Activated naive CD4-positive, alpha-beta T cell treated with anti-CD3 and anti-CD28 coated beads, Interleukin-2, amount 10 ng/mL, durations not matched to agents 7 days and 5 days (primary cell): ENCODE measurements around the gene BPIFB1.

Experiments
- CTCF ChIA-PET: fragments of 350-600 bp; sonication (Branson Sonifier 250); formaldehyde crosslinking; loops from one replicate; lab custom pipeline; 2021; ENCODE audit warnings: antibody characterized with exemption; lab: Charles Lee
- DNase-seq: peaks from one replicate; pipeline ENCODE4 v3.0.0-alpha.2; 2020
- H3K27ac Mint-ChIP-seq: one replicate; pipeline ENCODE4 v1.8.0; 2021; ENCODE audit warnings: mild to moderate bottlenecking, moderate library complexity, mixed read lengths
- H3K27me3 Mint-ChIP-seq: one replicate; pipeline ENCODE4 v1.8.0; 2021; ENCODE audit warnings: mild to moderate bottlenecking, mixed read lengths
- H3K36me3 Mint-ChIP-seq: one replicate; pipeline ENCODE4 v1.8.0; 2021; ENCODE audit warnings: mixed read lengths
- H3K4me1 Mint-ChIP-seq: one replicate; pipeline ENCODE4 v1.8.0; 2021; ENCODE audit warnings: mixed read lengths
- H3K4me3 Mint-ChIP-seq: one replicate; pipeline ENCODE4 v1.8.0; 2021; ENCODE audit warnings: mild to moderate bottlenecking, moderate library complexity, mixed read lengths
- H3K9me3 Mint-ChIP-seq: one replicate; pipeline ENCODE4 v1.8.0; 2021; ENCODE audit warnings: mixed read lengths

Gene BPIFB1

GRCh38 chr20:33337119-33337518, 54.1 kb downstream of the BPIFB1 start:
- CTCF ChIA-PET: no interaction called here
- Mint-ChIP-seq H3K27me3 (peaks cover 16% of the 10 kb centered on the region), H3K9me3 (no peaks in the 10 kb centered on the region), H3K36me3 (no peaks in the 10 kb centered on the region), H3K4me1 (no peaks in the 10 kb centered on the region), H3K27ac (no peak overlapping the region), H3K4me3 (no peak overlapping the region)
- no peak for DNase-seq

- Mint-ChIP-seq H3K27me3 (peaks cover 11% of the 10 kb centered on the region), H3K36me3 (no peaks in the 10 kb centered on the region), H3K9me3 (no peaks in the 10 kb centered on the region), H3K4me3 (no peak overlapping the region), H3K27ac (no peak overlapping the region), H3K4me1 (no peaks in the 10 kb centered on the region)
- DNase-seq: no peak
- CTCF ChIA-PET: no interaction called here
Measured at GRCh38 chr20:33337531-33338165, 54.6 kb downstream of the BPIFB1 start.

GRCh38 chr20:33338467-33339258, 55.6 kb downstream of the BPIFB1 start:
- Mint-ChIP-seq H3K27ac (no peak overlapping the region), H3K9me3 (no peaks in the 10 kb centered on the region), H3K4me1 (no peaks in the 10 kb centered on the region), H3K4me3 (no peak overlapping the region), H3K36me3 (no peaks in the 10 kb centered on the region), H3K27me3 (peaks cover 5% of the 10 kb centered on the region)
- CTCF ChIA-PET: no interaction called here
- no peak for DNase-seq

GRCh38 chr20:33339515-33340058, 56.6 kb downstream of the BPIFB1 start:
- Mint-ChIP-seq H3K4me3 (no peak overlapping the region), H3K36me3 (no peaks in the 10 kb centered on the region), H3K27ac (no peak overlapping the region), H3K27me3 (no peaks in the 10 kb centered on the region), H3K9me3 (no peaks in the 10 kb centered on the region), H3K4me1 (no peaks in the 10 kb centered on the region)
- CTCF ChIA-PET: no interaction called here
- no peak for DNase-seq

- Mint-ChIP-seq H3K4me3 (no peak overlapping the region), H3K27ac (no peak overlapping the region), H3K27me3 (no peaks in the 10 kb centered on the region), H3K36me3 (no peaks in the 10 kb centered on the region), H3K4me1 (no peaks in the 10 kb centered on the region), H3K9me3 (no peaks in the 10 kb centered on the region)
- no peak for DNase-seq
- CTCF ChIA-PET: no interaction called here
Measured at GRCh38 chr20:33343521-33343920, 60.5 kb downstream of the BPIFB1 start.

- CTCF ChIA-PET: no interaction called here
- no peaks in the 10 kb centered on the region for H3K27me3 Mint-ChIP-seq
- peaks cover 3% of the 10 kb centered on the region for H3K36me3 Mint-ChIP-seq
- no peak for DNase-seq
- H3K4me3 Mint-ChIP-seq: no peak overlapping the region
- H3K4me1 Mint-ChIP-seq: no peaks in the 10 kb centered on the region
- H3K9me3 Mint-ChIP-seq: no peaks in the 10 kb centered on the region
- no peak overlapping the region for H3K27ac Mint-ChIP-seq
Measured at GRCh38 chr20:33345342-33345741, 62.3 kb downstream of the BPIFB1 start.

GRCh38 chr20:33348136-33348937, 65.3 kb downstream of the BPIFB1 start:
- Mint-ChIP-seq H3K27me3 (no peaks in the 10 kb centered on the region), H3K4me1 (no peaks in the 10 kb centered on the region), H3K4me3 (no peak overlapping the region), H3K9me3 (no peaks in the 10 kb centered on the region), H3K36me3 (peaks cover 4% of the 10 kb centered on the region), H3K27ac (no peak overlapping the region)
- CTCF ChIA-PET: interaction anchor here (0.6 kb wide), 1 partner anchor 24 kb away, joined by 3 read pairs; no protein-coding TSS in a partner anchor
- no peak for DNase-seq

GRCh38 chr20:33349493-33349892, 66.5 kb downstream of the BPIFB1 start:
- no peaks in the 10 kb centered on the region for H3K4me1 Mint-ChIP-seq
- no peaks in the 10 kb centered on the region for H3K9me3 Mint-ChIP-seq
- peaks cover 4% of the 10 kb centered on the region for H3K36me3 Mint-ChIP-seq
- CTCF ChIA-PET: no interaction called here
- no peak overlapping the region for H3K27ac Mint-ChIP-seq
- H3K27me3 Mint-ChIP-seq: no peaks in the 10 kb centered on the region
- no peak for DNase-seq
- no peak overlapping the region for H3K4me3 Mint-ChIP-seq

GRCh38 chr20:33351696-33352095, 68.7 kb downstream of the BPIFB1 start:
- no peak for DNase-seq
- H3K4me1 Mint-ChIP-seq: no peaks in the 10 kb centered on the region
- CTCF ChIA-PET: no interaction called here
- no peaks in the 10 kb centered on the region for H3K9me3 Mint-ChIP-seq
- H3K4me3 Mint-ChIP-seq: no peak overlapping the region
- H3K27me3 Mint-ChIP-seq: no peaks in the 10 kb centered on the region
- peaks cover 4% of the 10 kb centered on the region for H3K36me3 Mint-ChIP-seq
- H3K27ac Mint-ChIP-seq: peak overlapping the region; percentile 67

GRCh38 chr20:33352258-33353012, 69.4 kb downstream of the BPIFB1 start:
- CTCF ChIA-PET: no interaction called here

GRCh38 chr20:33353013-33353402, 70.0 kb downstream of the BPIFB1 start:
- H3K27me3 Mint-ChIP-seq: no peaks in the 10 kb centered on the region
- H3K4me1 Mint-ChIP-seq: no peaks in the 10 kb centered on the region
- H3K36me3 Mint-ChIP-seq: peaks cover 4% of the 10 kb centered on the region
- no peak overlapping the region for H3K4me3 Mint-ChIP-seq
- no peaks in the 10 kb centered on the region for H3K9me3 Mint-ChIP-seq
- CTCF ChIA-PET: no interaction called here
- no peak overlapping the region for H3K27ac Mint-ChIP-seq
- DNase-seq: no peak

More at GRCh38 chr20:33352258-33353012, 69.4 kb downstream of the BPIFB1 start:
- no peak overlapping the region for H3K4me3 Mint-ChIP-seq
- DNase-seq: no peak
- H3K9me3 Mint-ChIP-seq: no peaks in the 10 kb centered on the region
- H3K36me3 Mint-ChIP-seq: peaks cover 4% of the 10 kb centered on the region
- no peaks in the 10 kb centered on the region for H3K27me3 Mint-ChIP-seq
- H3K4me1 Mint-ChIP-seq: no peaks in the 10 kb centered on the region
- no peak overlapping the region for H3K27ac Mint-ChIP-seq
